PC-3 (cell line): Measurements from ENCODE around the gene EXOSC7. TPM values are rescaled to one million over a fixed set of nuclear protein-coding genes. Genes with fewer than 3 reads are reported as not detected.
A peak's percentile ranks its signal among the peaks of the same experiment; 100 is the strongest.

Experiments used
- ATAC-seq: fragments of 200-7000 bp; cut with Tn5 transposase; 2 replicates; pipeline ENCODE4 v1.9.1; 2020; ENCODE audit warnings: mild to moderate bottlenecking, moderate library complexity
- BruUV-seq: library from RNA; stranded (reverse); fragments of 400-500 nt; replicated peaks from 2 replicates; lab custom pipeline; 2021; lab: Mats Ljungman, UMichigan
- CTCF ChIA-PET: fragments of 300-600 bp; sonication (Branson Sonifier 250); formaldehyde crosslinking; loops from one replicate; lab custom pipeline; 2022; ENCODE audit warnings: antibody characterized with exemption; lab: Charles Lee
- POLR2A ChIA-PET: fragments of 300-600 bp; sonication (Branson Sonifier 250); formaldehyde crosslinking; loops from one replicate; lab custom pipeline; 2022; ENCODE audit warnings: antibody characterized with exemption; ENCODE audit not compliant: unreplicated experiment; lab: Charles Lee
- DNase-seq: peaks from one replicate; pipeline ENCODE4 v3.0.0-alpha.2; 2015
- H2AFZ ChIP-seq: fragments of 300-600 bp; sonication (generic); 2 replicates; pipeline ENCODE4 v1.6.0; 2016; ENCODE audit warnings: antibody characterized with exemption, low read length
- H3F3A ChIP-seq: fragments of 300-600 bp; sonication (generic); one replicate; pipeline ENCODE4 v1.6.0; 2017; ENCODE audit warnings: antibody characterized with exemption, low read length, control low read depth, mild to moderate bottlenecking; ENCODE audit not compliant: unreplicated experiment
- H3K27ac ChIP-seq: fragments of 300-600 bp; sonication (generic); 2 replicates; pipeline ENCODE4 v1.5.1; 2016; ENCODE audit warnings: mild to moderate bottlenecking, low read length
- H3K27me3 ChIP-seq: fragments of 300-600 bp; sonication (generic); 2 replicates; pipeline ENCODE4 v1.6.1; 2016; ENCODE audit warnings: low read length, mixed read lengths
- H3K36me3 ChIP-seq: fragments of 300-600 bp; sonication (generic); 2 replicates; pipeline ENCODE4 v1.6.1; 2016; ENCODE audit warnings: low read depth, mixed run types, low read length, mixed read lengths
- H3K4me1 ChIP-seq: fragments of 300-600 bp; sonication (generic); 2 replicates; pipeline ENCODE4 v1.5.1; 2016; ENCODE audit warnings: low read length; ENCODE audit not compliant: insufficient read depth
- H3K4me2 ChIP-seq: fragments of 300-600 bp; sonication (generic); 2 replicates; pipeline ENCODE4 v1.6.0; 2016; ENCODE audit warnings: low read length
- H3K4me3 ChIP-seq: fragments of 300-600 bp; sonication (generic); 2 replicates; pipeline ENCODE4 v1.5.1; 2016; ENCODE audit warnings: mild to moderate bottlenecking, low read length, mixed read lengths
- H3K79me2 ChIP-seq: fragments of 300-600 bp; sonication (generic); 2 replicates; pipeline ENCODE4 v1.6.1; 2017; ENCODE audit warnings: low read length, mixed read lengths
- H3K9ac ChIP-seq: fragments of 300-600 bp; sonication (generic); 2 replicates; pipeline ENCODE4 v1.6.0; 2016; ENCODE audit warnings: mild to moderate bottlenecking, low read length
- H3K9me2 ChIP-seq: fragments of 300-600 bp; sonication (generic); replicated peaks from 2 replicates; pipeline ENCODE4 v1.6.1; 2016; ENCODE audit warnings: mixed run types, low read length, mixed read lengths
- H3K9me3 ChIP-seq: fragments of 300-600 bp; sonication (generic); 2 replicates; pipeline ENCODE4 v1.6.1; 2016; ENCODE audit warnings: low read length, mixed read lengths
- H4K20me1 ChIP-seq: fragments of 300-600 bp; sonication (generic); 2 replicates; pipeline ENCODE4 v1.6.1; 2016; ENCODE audit warnings: low read length, mixed read lengths
- CTCF ChIP-seq: fragments of 300-600 bp; sonication (generic); conservative IDR thresholded peaks from 2 replicates; pipeline ENCODE4 v1.5.1; 2017; ENCODE audit warnings: antibody characterized with exemption, low read depth, mild to moderate bottlenecking, low read length
- EZH2 ChIP-seq: fragments of 300-600 bp; sonication (generic); IDR thresholded peaks from one replicate; pipeline ENCODE4 v1.6.1; 2017; ENCODE audit warnings: antibody characterized with exemption, mild to moderate bottlenecking, low read length; ENCODE audit not compliant: unreplicated experiment
- EZH2phosphoT487 ChIP-seq: fragments of 300-600 bp; sonication (generic); IDR thresholded peaks from 2 replicates; pipeline ENCODE4 v1.6.1; 2018; ENCODE audit warnings: mild to moderate bottlenecking, antibody characterized with exemption, low read length, borderline replicate concordance
- intact Hi-C: fragments of 100-400 bp; cut with micrococcal nuclease; formaldehyde crosslinking; loops from 2 replicates; pipeline ENCODE4 v1.9.0; 2023
- total RNA-seq: library from RNA; depleted of rRNA; stranded (reverse); fragments of >200 nt; gene quantifications from 2 replicates; pipeline ENCODE4 v1.2.3, GENCODE V29; 2014

Gene EXOSC7
- total RNA-seq, 1 experiment from 2014 or later = 81.5 TPM

GRCh38 chr3:44927371-44927770 lies 48.7 kb upstream of the EXOSC7 start:
- peak; percentile 19; the same call in 1 of the 2 replicates for ATAC-seq
- no peak overlapping the region for H3K4me3 ChIP-seq
- TF ChIP-seq EZH2 = no peak
- no peak for TF ChIP-seq EZH2phosphoT487
- TF ChIP-seq CTCF = no peak; the same call in 1 of the 2 replicates
- no peak overlapping the region for H3K27ac ChIP-seq
- ChIA-PET POLR2A (no interaction called here), CTCF (no interaction called here)
- intact Hi-C loops = no loop called here
- no peak overlapping the region for H2AFZ ChIP-seq
- H3K79me2 ChIP-seq = no peaks in the 10 kb centered on the region
- H3K36me3 ChIP-seq = peaks cover 31% of the 10 kb centered on the region; the same call in 1 of the 2 replicates
- no peaks in the 10 kb centered on the region for H4K20me1 ChIP-seq
- no peaks in the 10 kb centered on the region for H3K9me2 ChIP-seq
- H3K4me1 ChIP-seq = 0 out of 2 replicates have a peak, but pooled peaks cover 11% of the 10 kb centered on the region
- H3K9me3 ChIP-seq = no peaks in the 10 kb centered on the region
- BruUV-seq = no TSS peak
- H3F3A ChIP-seq = no peaks in the 10 kb centered on the region
- no peak for DNase-seq
- H3K27me3 ChIP-seq = no peaks in the 10 kb centered on the region
- no peak overlapping the region for H3K9ac ChIP-seq
- H3K4me2 ChIP-seq = no peak overlapping the region

DNA sequence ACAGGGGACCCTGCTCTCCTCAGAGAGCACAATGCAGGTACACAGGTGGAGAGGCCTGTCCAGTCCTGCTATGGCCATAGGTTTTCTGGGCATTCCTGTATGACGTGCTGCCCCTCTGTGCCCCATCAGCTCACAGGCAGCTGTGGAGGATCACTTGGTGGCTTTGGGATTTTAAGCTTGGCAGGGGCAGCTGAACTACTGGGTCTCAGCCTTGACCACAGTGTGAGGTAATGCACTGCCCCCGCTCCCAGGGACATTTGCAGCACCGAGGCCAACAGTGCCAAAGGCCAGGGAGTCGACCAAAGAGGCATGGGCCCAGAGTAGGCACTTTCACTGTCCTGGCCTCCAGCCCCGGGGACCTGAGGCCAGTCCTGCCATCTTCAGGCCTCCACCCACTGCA lies 46.3 kb upstream of the EXOSC7 start:
- Histone ChIP-seq H3K27me3 (no peaks in the 10 kb centered on the region), H3K4me1 (0 out of 2 replicates have a peak, but pooled peaks cover 9% of the 10 kb centered on the region), H2AFZ (no peak overlapping the region), H3K4me2 (no peak overlapping the region), H4K20me1 (no peaks in the 10 kb centered on the region), H3K9me2 (no peaks in the 10 kb centered on the region), H3K4me3 (no peak overlapping the region), H3F3A (no peaks in the 10 kb centered on the region), H3K36me3 (peaks cover 43% of the 10 kb centered on the region; the same call in 1 of the 2 replicates), H3K9me3 (no peaks in the 10 kb centered on the region), H3K79me2 (no peaks in the 10 kb centered on the region), H3K27ac (no peak overlapping the region), H3K9ac (no peak overlapping the region)
- DNase-seq (no peak), ATAC-seq (no peak)
- POLR2A ChIA-PET = no interaction called here
- intact Hi-C loops = no loop called here
- no TSS peak for BruUV-seq
- CTCF ChIA-PET = no interaction called here
- TF ChIP-seq CTCF (no peak), EZH2phosphoT487 (no peak), EZH2 (no peak)

- no TSS peak for BruUV-seq
- Histone ChIP-seq H3K79me2 (0 out of 2 replicates have a peak, but pooled peaks cover 3% of the 10 kb centered on the region), H2AFZ (no peak overlapping the region), H3K4me1 (no peaks in the 10 kb centered on the region), H3K4me2 (no peak overlapping the region), H3K9me2 (no peaks in the 10 kb centered on the region), H3K36me3 (peaks cover 39% of the 10 kb centered on the region; the same call in 1 of the 2 replicates), H3K4me3 (no peak overlapping the region), H4K20me1 (no peaks in the 10 kb centered on the region), H3F3A (no peaks in the 10 kb centered on the region), H3K9ac (no peak overlapping the region), H3K9me3 (no peaks in the 10 kb centered on the region), H3K27me3 (no peaks in the 10 kb centered on the region), H3K27ac (no peak overlapping the region)
- TF ChIP-seq EZH2 (no peak), CTCF (no peak), EZH2phosphoT487 (no peak)
- ChIA-PET CTCF (no interaction called here), POLR2A (no interaction called here)
- DNase-seq (no peak), ATAC-seq (no peak)
- intact Hi-C loops = no loop called here
These were observed 45.1 kb upstream of the EXOSC7 start for GRCh38 chr3:44930911-44931310.
